HG02642 (cell line): ENCODE measurements around the gene PLGLB1.
"Not testable (repeated sequence)": the region's sequence is repeated elsewhere in the genome, so short reads cannot be mapped to it uniquely, and the experiment has no call there.

Source experiments
- ATAC-seq: cut with Tn5 transposase; IDR thresholded peaks from one replicate; pipeline ENCODE4 v1.9.1; 2021; ENCODE audit warnings: mild to moderate bottlenecking; ENCODE audit not compliant: unreplicated experiment, poor library complexity

The PLGLB1 gene

DNA sequence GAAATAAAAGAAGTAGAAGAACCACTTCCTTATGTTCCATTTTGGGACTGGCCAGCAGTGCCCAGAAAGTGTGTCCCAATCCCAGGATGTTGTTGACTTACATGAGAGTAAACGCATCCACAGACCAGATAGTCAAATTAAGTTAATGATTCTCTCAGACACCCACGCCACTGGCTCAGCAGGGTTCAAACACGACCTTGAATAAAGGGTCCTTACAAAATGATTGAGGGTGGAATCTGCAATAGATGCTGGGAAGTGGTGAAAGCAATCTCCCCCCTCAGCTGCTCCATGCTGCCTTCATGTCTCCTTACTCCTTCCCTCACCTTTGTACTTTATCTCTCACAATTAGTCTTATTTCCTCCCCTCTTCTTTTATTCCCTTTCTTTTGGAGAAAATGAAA, at the start of gene PLGLB1:
PLGLB1 (minus strand) TSS at position 101 of the 400 bp plus-strand sequence; CDS start at position 40, 61 bp downstream.
- ATAC-seq, result not testable (repeated sequence)

DNA sequence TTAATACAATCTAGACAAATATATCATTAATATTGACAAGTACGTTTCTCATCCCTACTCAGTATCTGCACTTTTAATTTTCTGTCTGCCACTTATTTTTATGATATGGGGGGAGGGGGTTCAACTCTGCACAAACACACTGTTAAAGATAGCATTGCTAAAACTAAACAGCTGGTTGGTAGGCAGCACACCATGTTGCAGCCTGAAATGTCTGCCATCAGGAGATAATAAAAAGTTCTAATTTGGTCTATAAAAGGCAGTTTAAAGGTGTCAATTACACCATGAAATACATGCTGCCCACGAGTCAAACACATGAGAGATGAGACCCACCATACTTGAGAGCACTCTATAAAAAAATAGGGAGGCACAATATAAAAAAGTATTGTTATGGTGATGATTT, 42.7 kb upstream of the PLGLB1 start:
- ATAC-seq, result not testable (repeated sequence)

DNA sequence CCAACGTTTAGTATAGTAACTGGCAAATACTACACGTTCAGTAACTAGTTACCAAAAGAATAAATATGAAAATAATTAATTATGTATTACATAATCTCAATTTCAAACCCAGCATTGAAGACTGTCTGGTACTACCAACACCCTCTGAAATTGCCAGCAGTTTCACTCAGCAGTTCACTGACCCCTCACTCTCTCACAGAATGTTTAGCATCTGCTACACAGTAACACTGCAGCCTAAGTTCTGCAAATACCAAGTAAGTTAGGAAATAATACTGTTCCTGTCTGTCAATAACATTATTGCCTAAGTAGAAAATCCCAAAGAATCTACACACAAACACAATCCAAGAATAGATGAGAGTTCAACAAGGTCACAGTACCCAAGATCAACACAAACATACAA, 41.8 kb upstream of the PLGLB1 start:
- ATAC-seq, result not testable (repeated sequence)

DNA sequence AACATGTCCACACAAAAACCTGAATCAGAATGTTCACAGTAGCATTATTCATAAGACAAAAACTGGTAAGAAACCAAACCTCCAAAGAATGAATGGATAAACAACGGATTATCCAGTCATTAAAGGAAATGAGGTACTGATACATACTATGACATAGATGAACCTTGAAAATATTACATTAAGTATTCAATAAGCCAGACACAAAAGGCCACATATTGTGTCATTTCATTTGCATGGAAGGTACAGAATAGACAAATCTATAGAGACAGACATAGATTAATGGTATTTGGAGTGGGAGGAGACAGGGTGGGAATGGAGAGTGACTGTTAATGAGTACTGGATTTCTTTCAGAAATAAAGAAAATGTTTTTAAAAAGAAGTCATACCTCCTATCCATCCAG, 39.9 kb upstream of the PLGLB1 start:
- ATAC-seq, result not testable (repeated sequence)

DNA sequence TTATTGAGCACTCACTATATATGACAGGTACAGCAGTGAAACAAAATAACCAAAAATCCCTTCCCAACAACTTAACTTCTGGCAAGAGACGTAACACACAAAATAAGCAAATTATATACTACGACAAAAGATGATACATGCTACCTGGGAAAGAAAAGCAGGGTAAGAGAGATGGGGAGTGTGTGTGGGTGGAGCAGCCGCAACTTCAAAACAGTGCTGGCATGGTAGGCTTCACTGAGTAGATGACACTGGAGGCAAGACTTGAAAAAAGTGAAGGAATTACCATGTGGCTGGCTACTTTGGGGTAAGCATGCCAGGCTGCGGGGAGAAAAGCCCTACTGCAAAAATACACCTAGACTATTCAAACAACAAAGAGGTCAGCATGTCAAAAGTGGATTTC, 36.0 kb upstream of the PLGLB1 start:
- ATAC-seq, result not testable (repeated sequence)

DNA sequence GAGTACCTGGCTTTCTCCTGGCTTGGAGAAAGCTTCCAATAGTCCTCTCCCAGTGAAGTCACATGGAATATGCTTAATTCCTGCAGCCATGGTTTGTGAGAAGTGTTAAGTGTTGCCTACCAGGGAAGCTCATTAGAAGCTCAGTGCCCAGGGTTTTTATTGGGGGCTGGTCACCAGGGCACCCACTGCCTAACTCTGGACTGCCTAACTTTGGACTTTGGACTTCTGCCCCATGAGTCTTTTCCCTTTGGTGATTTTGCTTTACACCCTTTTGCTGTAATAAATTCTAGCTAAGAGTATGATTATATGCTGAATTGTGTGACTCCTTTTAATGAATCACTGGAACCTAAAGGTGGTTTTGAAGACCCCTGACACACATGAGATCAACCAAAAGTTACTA, 35.2 kb upstream of the PLGLB1 start:
- ATAC-seq, result not testable (repeated sequence)

DNA sequence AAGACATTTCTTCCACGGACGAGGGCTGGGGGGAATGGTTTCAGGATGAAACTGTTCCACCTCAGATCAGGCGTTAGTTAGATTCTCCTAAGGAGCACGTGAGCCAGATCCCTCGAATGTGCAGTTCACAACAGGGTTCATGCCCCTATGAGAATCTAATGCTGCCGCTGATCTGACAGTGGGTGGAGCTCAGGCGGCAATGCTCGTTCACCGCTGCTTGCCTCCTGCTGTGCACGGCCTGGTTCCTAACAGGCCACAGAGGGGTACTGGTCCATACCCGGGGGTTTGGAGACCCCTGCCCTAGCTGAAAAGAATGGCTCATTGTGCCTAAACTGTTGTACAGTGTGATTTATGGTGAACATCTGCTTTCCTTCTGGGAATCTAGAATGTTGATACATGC, 34.8 kb upstream of the PLGLB1 start:
- not testable (repeated sequence) for ATAC-seq

DNA sequence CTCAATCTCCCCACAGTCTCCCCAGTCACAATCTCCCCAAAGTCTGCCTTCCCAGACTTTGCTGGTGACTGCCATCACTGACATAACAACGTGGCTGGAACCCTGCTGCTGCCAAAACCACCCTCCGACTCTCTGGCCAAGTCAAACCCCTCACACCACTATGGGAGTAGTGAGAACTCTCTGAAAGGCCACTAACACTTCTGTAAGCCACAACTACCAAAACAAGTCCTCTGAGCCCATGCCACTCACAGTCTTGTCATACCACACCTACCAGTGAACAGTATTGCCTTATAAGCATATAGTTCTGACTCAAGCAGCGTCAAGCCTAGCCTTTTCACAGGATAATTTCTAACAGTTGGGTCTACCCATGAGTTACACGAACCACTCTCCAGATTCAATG, 32.7 kb upstream of the PLGLB1 start:
- not testable (repeated sequence) for ATAC-seq

DNA sequence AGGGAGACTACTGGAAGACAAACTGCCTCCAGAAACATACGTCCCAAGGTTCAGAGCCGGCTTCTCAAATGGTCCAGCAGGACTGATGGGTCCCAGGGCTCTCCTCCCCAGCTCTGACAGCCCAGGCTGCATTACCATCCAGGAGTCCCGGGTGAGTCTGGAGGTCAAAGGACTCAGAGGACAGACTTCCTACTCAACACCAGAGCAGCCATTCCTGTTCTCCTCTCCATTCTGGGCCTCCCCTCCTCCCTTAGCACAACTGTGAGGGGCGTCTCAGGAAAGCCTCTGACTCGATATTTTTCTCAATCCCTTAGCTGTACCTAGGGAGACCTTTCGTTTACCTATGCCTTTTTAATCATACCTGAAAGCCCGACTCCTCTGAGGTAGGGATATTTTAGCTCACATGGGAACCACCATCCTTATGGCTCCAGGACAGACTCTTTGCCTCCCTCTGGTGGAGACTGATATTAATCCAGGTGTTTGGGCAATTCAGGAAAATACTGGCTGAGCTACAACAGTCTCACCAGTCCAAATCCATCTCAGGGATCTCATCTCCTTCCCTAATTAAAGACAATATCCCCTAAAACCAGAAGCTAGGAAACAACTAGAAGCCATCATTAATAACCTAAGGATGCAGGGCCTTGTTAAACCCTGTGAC, 19.8 kb upstream of the PLGLB1 start:
- ATAC-seq, result not testable (repeated sequence)

DNA sequence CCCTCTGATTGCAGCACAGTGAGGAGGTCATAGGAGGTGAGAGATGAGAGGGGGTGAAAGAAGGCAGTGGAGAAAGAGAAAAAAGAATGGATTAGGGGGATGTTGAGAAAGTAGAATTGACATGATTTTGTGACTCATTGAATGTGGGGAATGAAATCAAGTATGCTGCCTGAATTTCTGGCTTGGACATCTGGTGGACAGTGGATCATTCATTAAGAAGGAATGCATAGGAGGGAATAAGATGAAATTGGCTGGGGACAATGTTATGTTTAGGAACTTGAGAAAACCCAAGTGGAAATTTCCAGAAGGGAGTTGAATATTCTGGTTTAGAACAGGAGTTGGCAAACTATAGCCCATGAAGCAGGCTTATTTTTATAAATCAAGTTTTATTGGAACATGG, 7.0 kb upstream of the PLGLB1 start:
- not testable (repeated sequence) for ATAC-seq

DNA sequence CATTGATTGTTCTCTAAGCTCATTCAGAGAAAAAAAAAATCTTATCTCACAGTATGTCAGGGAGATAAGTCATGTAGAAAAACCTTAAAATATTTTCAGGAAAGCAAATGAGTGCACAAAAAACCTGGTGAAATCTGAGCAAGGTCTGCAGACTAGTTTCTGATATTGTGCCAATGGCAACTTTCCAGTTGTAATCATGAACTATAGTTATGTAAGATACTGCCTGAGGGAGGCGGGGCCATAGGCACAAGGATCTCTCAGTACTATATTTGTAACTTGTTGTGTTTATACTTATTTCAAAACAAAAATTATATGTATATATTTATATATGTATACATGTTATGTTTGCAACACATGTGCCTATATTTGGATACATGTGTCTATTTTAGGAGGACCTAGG, 5.2 kb upstream of the PLGLB1 start:
- ATAC-seq, result not testable (repeated sequence)

DNA sequence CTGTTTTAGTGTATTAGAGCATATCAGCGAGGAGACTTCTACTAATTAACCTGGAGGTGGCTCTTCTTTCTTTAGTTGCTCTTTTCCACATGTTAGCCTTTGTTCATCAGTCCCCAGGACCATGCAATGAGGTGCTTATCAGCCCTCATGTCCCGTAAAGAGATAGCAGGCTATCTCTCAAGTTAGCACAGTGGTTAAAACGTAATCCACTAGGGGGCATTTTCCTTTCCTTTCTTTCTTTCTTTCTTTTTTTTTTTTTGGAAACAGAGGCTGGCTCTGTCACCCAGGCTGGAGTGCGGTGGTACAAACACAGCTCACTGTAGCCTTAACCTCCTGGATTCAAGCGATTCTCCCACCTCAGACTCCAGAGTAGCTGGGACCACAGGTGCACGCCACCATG, 4.3 kb upstream of the PLGLB1 start:
- not testable (repeated sequence) for ATAC-seq

DNA sequence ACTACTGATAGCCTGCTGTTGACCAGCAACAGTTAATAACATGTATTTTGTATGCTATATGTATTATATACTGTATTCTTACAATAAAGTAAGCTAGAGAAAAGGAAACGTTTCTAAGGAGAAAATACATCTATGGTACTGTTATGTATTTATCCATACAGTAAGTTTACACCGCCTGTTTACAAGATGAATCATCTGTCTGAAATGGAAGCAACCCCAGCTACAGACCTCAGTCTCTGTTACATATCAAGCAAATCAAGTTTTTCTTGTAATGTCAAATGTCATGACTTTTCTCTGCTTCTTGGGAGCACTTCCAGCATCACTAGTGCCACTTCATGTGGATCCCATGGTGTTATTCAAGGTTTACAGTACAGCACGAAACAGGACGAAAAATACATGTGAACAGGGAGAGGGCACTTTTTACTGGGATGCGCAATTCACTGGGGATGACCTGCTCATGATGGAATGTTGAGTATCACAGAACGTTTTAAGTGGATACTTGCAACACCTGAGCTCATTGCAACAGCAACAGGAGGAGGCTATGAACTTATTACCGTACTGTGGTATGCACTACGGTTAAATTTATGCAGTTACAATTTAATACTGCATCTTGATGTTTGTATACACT, 2.5 kb upstream of the PLGLB1 start:
- not testable (repeated sequence) for ATAC-seq

DNA sequence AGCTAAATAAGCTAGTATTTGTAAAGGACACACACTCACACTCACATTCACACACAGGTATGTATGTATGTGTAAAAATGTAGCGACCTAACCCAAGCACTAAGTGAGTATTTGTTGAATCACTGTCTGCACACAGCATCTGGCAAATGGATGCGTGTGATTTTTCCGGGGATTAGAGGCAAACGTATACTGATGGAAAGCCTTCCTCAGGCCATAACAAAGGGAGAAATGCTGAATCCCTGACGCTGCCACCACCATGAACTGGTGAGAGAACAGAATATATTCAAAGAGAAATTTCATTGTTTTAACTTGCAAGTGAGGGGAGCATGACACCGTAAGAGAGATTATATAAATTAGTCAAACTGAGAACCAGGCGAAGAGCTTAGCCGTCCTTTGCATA, 601 bp downstream of the PLGLB1 start:
- ATAC-seq, result not testable (repeated sequence)

DNA sequence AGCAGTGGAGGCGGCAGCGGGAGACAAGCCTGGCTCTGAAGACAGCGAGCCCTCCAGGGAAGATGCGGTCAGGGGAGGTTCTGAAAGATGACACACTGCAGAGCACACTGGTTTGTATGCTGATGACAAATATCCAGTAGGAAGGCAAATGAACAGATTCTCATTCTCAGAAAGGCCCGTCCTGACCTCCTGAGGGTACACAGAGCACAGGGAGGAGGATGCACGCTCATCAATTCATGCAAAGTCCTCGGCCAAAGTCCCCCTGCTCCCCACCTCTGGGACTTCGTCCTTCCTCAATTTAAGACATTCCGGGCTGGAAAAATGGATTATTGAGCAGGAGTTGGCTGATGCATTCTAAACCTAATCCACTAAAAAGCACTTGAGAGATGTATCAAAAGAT, 2.6 kb downstream of the PLGLB1 start:
- not testable (repeated sequence) for ATAC-seq

DNA sequence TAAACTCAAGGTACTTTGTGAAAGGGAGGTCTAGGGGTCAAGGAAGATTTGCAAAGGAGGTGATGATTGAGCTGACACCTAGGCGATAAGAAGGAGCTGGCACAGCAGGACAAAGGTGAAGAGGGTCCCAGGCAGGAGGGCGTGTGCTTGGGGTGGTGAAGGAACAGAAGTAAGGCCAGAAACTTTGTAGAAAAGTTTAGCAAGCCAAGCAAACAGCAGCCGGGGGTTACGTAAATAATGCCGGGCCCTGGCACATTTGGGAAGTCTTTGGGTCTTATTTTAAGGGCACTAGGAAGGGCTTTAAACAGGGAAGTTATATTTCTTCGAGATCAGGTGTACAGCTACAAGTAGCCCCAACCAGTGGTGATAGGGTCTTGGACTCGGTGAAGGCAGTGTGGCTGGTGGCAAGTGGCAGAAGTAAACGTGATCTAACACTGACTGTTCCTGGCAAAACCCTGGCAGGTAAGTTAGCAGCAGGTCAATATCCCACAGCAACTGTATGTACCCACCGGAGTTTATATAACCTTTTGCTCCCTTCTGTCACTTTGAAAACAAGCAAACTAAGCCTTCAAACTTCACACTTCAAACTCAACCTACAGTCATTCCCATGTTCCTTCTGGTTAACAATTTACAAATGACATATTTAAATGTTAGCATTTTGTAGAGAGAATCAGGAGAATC, 7.0 kb downstream of the PLGLB1 start:
- not testable (repeated sequence) for ATAC-seq

DNA sequence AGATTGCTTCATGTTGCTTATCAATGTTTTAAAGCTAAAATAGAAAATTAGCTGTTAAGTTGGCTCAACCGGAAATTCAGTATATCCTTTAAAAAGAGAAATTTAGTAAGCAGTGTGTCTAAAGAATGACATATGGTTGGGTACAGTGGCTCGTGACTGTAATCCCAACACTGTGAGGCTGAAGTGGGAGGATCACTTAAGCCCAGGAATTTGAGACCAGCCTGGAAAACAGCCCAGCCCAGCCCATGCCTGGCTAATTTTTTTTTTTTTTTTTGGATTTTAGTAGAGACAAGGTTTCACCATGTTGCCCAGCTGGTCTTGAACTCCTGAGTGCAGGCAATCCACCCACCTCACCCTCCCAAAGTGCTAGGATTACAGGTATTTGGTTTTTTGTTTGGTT, 17.2 kb downstream of the PLGLB1 start:
- ATAC-seq, result not testable (repeated sequence)
